CD14-positive monocyte (primary cell): ENCODE results near the gene FAM177B. TPM values are rescaled to one million over a fixed set of nuclear protein-coding genes. Genes with fewer than 3 reads are reported as not detected.

Source experiments
- DNase-seq, 3 donors: peaks; one replicate each; pipeline ENCODE4 v3.0.0-alpha.2; 2011 to 2022
- H2AFZ ChIP-seq: 2 replicates; pipeline ENCODE4 v1.6.0; 2012; ENCODE audit warnings: mild to moderate bottlenecking, low read depth, low read length, inconsistent platforms; ENCODE audit not compliant: insufficient read depth, poor library complexity, severe bottlenecking
- H3K27ac ChIP-seq, 2 donors: 1 replicate in 1 of 2; 2 replicates in 1 of 2; pipeline ENCODE4 v1.5.1; 2012 to 2013; ENCODE audit warnings: low read length in 2 of 2, control low read depth in 1 of 2, inconsistent platforms in 1 of 2, low read depth in 1 of 2, mild to moderate bottlenecking in 1 of 2
- H3K27me3 ChIP-seq, 2 donors: one replicate each; pipeline versions ENCODE4 v1.6.0 to v1.6.1; 2011 to 2013; ENCODE audit warnings: low read length in 2 of 2; ENCODE audit not compliant: control insufficient read depth in 2 of 2, insufficient read depth in 2 of 2
- H3K36me3 ChIP-seq, 2 donors: replicated peaks in 1 of 2; 1 replicate in 1 of 2; 2 replicates in 1 of 2; pipeline versions ENCODE4 v1.5.1 to v1.6.1; 2012 to 2013; ENCODE audit warnings: low read length in 2 of 2, control low read depth in 1 of 2, inconsistent platforms in 1 of 2, mild to moderate bottlenecking in 1 of 2; ENCODE audit not compliant: insufficient read depth in 2 of 2, control insufficient read depth in 1 of 2
- H3K4me1 ChIP-seq, 2 donors: 1 replicate in 1 of 2; 2 replicates in 1 of 2; pipeline versions ENCODE4 v1.5.1 to v1.6.1; 2012 to 2013; ENCODE audit warnings: low read length in 2 of 2, control low read depth in 1 of 2, inconsistent platforms in 1 of 2, mild to moderate bottlenecking in 1 of 2, moderate library complexity in 1 of 2; ENCODE audit not compliant: insufficient read depth in 2 of 2, control insufficient read depth in 1 of 2
- H3K4me2 ChIP-seq: replicated peaks from 2 replicates; pipeline ENCODE3; 2012; ENCODE audit warnings: low read length, moderate library complexity, mild to moderate bottlenecking; ENCODE audit not compliant: poor library complexity, severe bottlenecking; ENCODE audit errors: extremely low read depth
- H3K4me3 ChIP-seq, 3 experiments: fragments of 200-600 bp in 1 of 3; sonication (generic) in 1 of 3; replicated peaks in 1 of 3; 1 replicate in 2 of 3; 2 replicates in 1 of 3; pipeline ENCODE4 v1.5.1; 2011 to 2013; ENCODE audit warnings: low read length in 3 of 3, mild to moderate bottlenecking in 3 of 3, control low read depth in 2 of 3, low read depth in 2 of 3, inconsistent platforms in 1 of 3, moderate library complexity in 1 of 3
- H3K79me2 ChIP-seq: 2 replicates; pipeline ENCODE4 v1.6.0; 2012; ENCODE audit warnings: mild to moderate bottlenecking, control low read depth, inconsistent platforms, low read length, moderate library complexity; ENCODE audit not compliant: insufficient read depth
- H3K9ac ChIP-seq: 2 replicates; pipeline ENCODE4 v1.6.0; 2017; ENCODE audit warnings: low read length, mild to moderate bottlenecking; ENCODE audit not compliant: insufficient read depth, poor library complexity, severe bottlenecking
- H3K9me3 ChIP-seq, 2 donors: replicated peaks in 1 of 2; 1 replicate in 1 of 2; 2 replicates in 1 of 2; pipeline versions ENCODE4 v1.5.1 to v1.6.1; 2012 to 2013; ENCODE audit warnings: low read length in 2 of 2, control low read depth in 1 of 2; ENCODE audit not compliant: control insufficient read depth in 1 of 2, insufficient read depth in 1 of 2
- H4K20me1 ChIP-seq: 2 replicates; pipeline ENCODE4 v1.6.0; 2012; ENCODE audit warnings: mild to moderate bottlenecking, low read length, control low read depth, moderate library complexity; ENCODE audit not compliant: insufficient read depth
- H3K27ac Mint-ChIP-seq, 7 donors: one replicate each; pipeline ENCODE4 v1.8.0; 2020; ENCODE audit warnings: mild to moderate bottlenecking in 7 of 7, mixed read lengths in 7 of 7, moderate library complexity in 6 of 7, inconsistent platforms in 2 of 7
- H3K27me3 Mint-ChIP-seq, 3 donors: one replicate each; pipeline ENCODE4 v1.8.0; 2021 to 2022; ENCODE audit warnings: low read depth in 3 of 3, mild to moderate bottlenecking in 3 of 3, mixed read lengths in 3 of 3, moderate library complexity in 3 of 3, inconsistent platforms in 1 of 3
- H3K36me3 Mint-ChIP-seq, 2 donors: one replicate each; pipeline ENCODE4 v1.8.0; 2020; ENCODE audit warnings: mixed read lengths in 2 of 2, inconsistent platforms in 1 of 2, mild to moderate bottlenecking in 1 of 2
- H3K4me1 Mint-ChIP-seq: one replicate; pipeline ENCODE4 v1.8.0; 2020; ENCODE audit warnings: mild to moderate bottlenecking, mixed read lengths
- H3K4me3 Mint-ChIP-seq, 2 donors: one replicate each; pipeline ENCODE4 v1.8.0; 2020; ENCODE audit warnings: mild to moderate bottlenecking in 2 of 2, mixed read lengths in 2 of 2, moderate library complexity in 1 of 2
- H3K9me3 Mint-ChIP-seq, 7 donors: one replicate each; pipeline ENCODE4 v1.8.0; 2020 to 2022; ENCODE audit warnings: mixed read lengths in 7 of 7, mild to moderate bottlenecking in 6 of 7, moderate library complexity in 6 of 7, inconsistent platforms in 2 of 7
- WGBS: methylation state at CpG from one replicate; pipeline ENCODE4 v1.1.5; 2013; ENCODE audit warnings: missing lambda C conversion rate; ENCODE audit not compliant: insufficient coverage; 5-methylcytosine and 5-hydroxymethylcytosine counted together
- intact Hi-C, 2 donors: fragments of 100-400 bp; cut with micrococcal nuclease; formaldehyde crosslinking; loops; one replicate each; pipeline versions ENCODE4 v1.15.0 to v1.15.1; 2023
- polyA plus RNA-seq, 3 donors: library from polyadenylated mRNA; depleted of rRNA in 1 of 3; unstranded in 2 of 3; stranded (reverse) in 1 of 3; fragments of 300-500 nt in 2 of 3; fragments of >200 nt in 1 of 3; fragmentation: Illumina TruSeq in 2 of 3; gene quantifications; 1 replicate in 2 of 3; 2 replicates in 1 of 3; pipeline ENCODE4 v1.2.3, GENCODE V29; 2012 to 2021
- TF ChIP-seq, protein P1 (sequence below): fragments of 200-600 bp; IDR thresholded peaks from one replicate; pipeline ENCODE4 v1.8.0; 2022; ENCODE audit warnings: antibody characterized with exemption, mild to moderate bottlenecking

FAM177B gene
- polyA plus RNA-seq, 3 donors: not detected

DNA sequence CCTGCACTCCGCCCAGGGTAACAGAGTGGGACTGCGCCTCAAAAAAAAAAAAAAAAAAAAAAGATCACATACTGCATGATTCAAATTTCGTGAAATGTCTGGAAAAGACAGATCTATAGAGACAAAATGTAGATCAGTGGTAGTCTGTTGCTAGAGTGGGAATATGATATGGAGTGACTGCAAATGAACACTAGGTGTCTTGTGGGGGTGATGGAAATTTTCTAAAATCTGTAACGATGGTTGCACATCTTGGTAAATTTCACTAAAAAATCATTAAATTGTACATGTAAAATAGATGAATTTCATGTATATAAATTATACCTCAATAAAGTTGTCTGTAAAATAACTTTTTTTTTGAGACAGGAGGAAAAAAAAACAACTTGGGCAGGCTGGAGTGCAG lies 30.2 kb upstream of the FAM177B start:
- H3K36me3 ChIP-seq: peaks cover 11 to 21% of the 10 kb centered on the region in 2 donors
- H3K4me3 ChIP-seq: no peak overlapping the region
- WGBS: no CpG with 5 or more reads among the region's 4 CpGs
- H3K9me3 ChIP-seq: no peaks in the 10 kb centered on the region
- intact Hi-C loops: no loop called here
- H3K79me2 ChIP-seq: peaks cover 80% of the 10 kb centered on the region
- peaks cover 20 to 24% of the 10 kb centered on the region in 2 donors for H3K36me3 Mint-ChIP-seq
- H3K27ac Mint-ChIP-seq: no peak overlapping the region
- TF ChIP-seq, protein P1, sequence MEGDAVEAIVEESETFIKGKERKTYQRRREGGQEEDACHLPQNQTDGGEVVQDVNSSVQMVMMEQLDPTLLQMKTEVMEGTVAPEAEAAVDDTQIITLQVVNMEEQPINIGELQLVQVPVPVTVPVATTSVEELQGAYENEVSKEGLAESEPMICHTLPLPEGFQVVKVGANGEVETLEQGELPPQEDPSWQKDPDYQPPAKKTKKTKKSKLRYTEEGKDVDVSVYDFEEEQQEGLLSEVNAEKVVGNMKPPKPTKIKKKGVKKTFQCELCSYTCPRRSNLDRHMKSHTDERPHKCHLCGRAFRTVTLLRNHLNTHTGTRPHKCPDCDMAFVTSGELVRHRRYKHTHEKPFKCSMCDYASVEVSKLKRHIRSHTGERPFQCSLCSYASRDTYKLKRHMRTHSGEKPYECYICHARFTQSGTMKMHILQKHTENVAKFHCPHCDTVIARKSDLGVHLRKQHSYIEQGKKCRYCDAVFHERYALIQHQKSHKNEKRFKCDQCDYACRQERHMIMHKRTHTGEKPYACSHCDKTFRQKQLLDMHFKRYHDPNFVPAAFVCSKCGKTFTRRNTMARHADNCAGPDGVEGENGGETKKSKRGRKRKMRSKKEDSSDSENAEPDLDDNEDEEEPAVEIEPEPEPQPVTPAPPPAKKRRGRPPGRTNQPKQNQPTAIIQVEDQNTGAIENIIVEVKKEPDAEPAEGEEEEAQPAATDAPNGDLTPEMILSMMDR: peak; percentile 13
- no peak overlapping the region for H3K4me2 ChIP-seq
- H3K9me3 Mint-ChIP-seq: peaks cover 0 to 8% (median 1%) of the 10 kb centered on the region in 7 donors
- no peaks in the 10 kb centered on the region for H3K27me3 ChIP-seq
- no peak overlapping the region for H3K27ac ChIP-seq
- H3K4me1 ChIP-seq: peaks cover 8 to 20% of the 10 kb centered on the region in 2 donors
- no peak for DNase-seq
- H2AFZ ChIP-seq: no peak overlapping the region
- peaks cover 37% of the 10 kb centered on the region for H4K20me1 ChIP-seq
- no peak overlapping the region for H3K4me3 Mint-ChIP-seq
- H3K4me1 Mint-ChIP-seq: peaks cover 28% of the 10 kb centered on the region
- H3K27me3 Mint-ChIP-seq: peaks cover 0 to 4% (median 0%) of the 10 kb centered on the region in 3 donors
- H3K9ac ChIP-seq: no peak overlapping the region

DNA sequence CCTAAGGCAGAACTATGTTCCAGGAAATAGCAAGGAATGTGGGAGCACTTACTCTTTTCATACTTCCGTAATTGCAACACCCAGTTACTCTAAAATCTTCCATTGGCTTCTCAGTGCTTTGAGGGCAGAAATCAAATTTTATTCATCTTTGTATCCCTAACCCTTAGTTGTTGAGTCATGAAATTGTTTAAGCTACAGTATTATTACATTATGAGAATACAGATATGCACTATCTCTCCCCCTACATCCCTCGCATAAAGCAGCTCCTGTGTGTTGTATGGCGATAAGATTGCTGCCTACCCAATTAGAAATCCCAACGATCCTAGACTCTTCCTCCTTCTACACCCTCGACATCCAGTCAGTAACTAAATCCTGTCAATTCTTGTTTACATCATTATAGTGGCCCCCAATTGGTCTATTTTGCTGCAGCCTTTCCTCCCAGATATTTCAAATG lies 27.3 kb upstream of the FAM177B start:
- no peak overlapping the region for H3K4me3 ChIP-seq
- no peak overlapping the region for H3K9ac ChIP-seq
- Mint-ChIP-seq H3K36me3 (peaks cover 7 to 14% of the 10 kb centered on the region in 2 donors), H3K4me3 (no peak overlapping the region), H3K9me3 (peaks cover 0 to 8% (median 1%) of the 10 kb centered on the region in 7 donors), H3K4me1 (peaks cover 37% of the 10 kb centered on the region), H3K27ac (peak overlapping the region in 4 of 7 donors; percentile 21 to 47 (median 42)), H3K27me3 (peaks cover 0 to 4% (median 0%) of the 10 kb centered on the region in 3 donors)
- H3K79me2 ChIP-seq: peaks cover 89% of the 10 kb centered on the region
- no peak overlapping the region for H3K27ac ChIP-seq
- H2AFZ ChIP-seq: no peak overlapping the region
- peaks cover 28% of the 10 kb centered on the region for H4K20me1 ChIP-seq
- peaks cover 16 to 33% of the 10 kb centered on the region in 2 donors for H3K4me1 ChIP-seq
- DNase-seq: no peak
- no peaks in the 10 kb centered on the region for H3K27me3 ChIP-seq
- WGBS: no CpG with 5 or more reads among the region's 5 CpGs
- peaks cover 0 to 6% of the 10 kb centered on the region in 2 donors for H3K36me3 ChIP-seq
- intact Hi-C loops: loop anchor here in 1 of 2 donors (5.0 to 10.0 kb wide), 2 partner anchors 52 to 245 kb away; no protein-coding TSS in a partner anchor
- no peaks in the 10 kb centered on the region for H3K9me3 ChIP-seq
- no peak overlapping the region for H3K4me2 ChIP-seq
- TF ChIP-seq, protein P1: no peak
